SK-N-SH treated with all-trans-retinoic acid at 6 μM for 48 hours (cell line): ENCODE results near the gene BRAT1.

ENCODE experiments used
- ATAC-seq: fragments of 200-7000 bp; cut with Tn5 transposase; 3 replicates; pipeline ENCODE4 v1.9.1; 2020; ENCODE audit warnings: mild to moderate bottlenecking, moderate library complexity
- ARNTL ChIP-seq: fragments of 450-650 bp; formaldehyde crosslinking; IDR thresholded peaks from 2 replicates; pipeline ENCODE4 v1.5.0; 2020; ENCODE audit warnings: low read depth, mild to moderate bottlenecking, moderate library complexity, borderline replicate concordance
- ESRRG ChIP-seq: fragments of 250-450 bp; sonication (Bioruptor Pico); IDR thresholded peaks from 2 replicates; pipeline ENCODE4 v1.6.1; 2021; ENCODE audit warnings: mild to moderate bottlenecking
- OSR1 ChIP-seq: fragments of 250-450 bp; sonication (Bioruptor Pico); IDR thresholded peaks from 2 replicates; pipeline ENCODE4 v1.8.0; 2022; ENCODE audit warnings: moderate library complexity, mild to moderate bottlenecking, inconsistent platforms
- PPARA ChIP-seq: fragments of 250-450 bp; sonication (Bioruptor Pico); IDR thresholded peaks from 2 replicates; pipeline ENCODE4 v1.5.0; 2020; ENCODE audit warnings: mild to moderate bottlenecking, borderline replicate concordance
- SNAI2 ChIP-seq: fragments of 250-450 bp; sonication (Bioruptor Pico); IDR thresholded peaks from 2 replicates; pipeline ENCODE4 v1.5.0; 2020; ENCODE audit warnings: mild to moderate bottlenecking, moderate library complexity
- TCF4 ChIP-seq: fragments of 250-450 bp; sonication (Bioruptor Pico); IDR thresholded peaks from 2 replicates; pipeline ENCODE4 v1.8.0; 2021; ENCODE audit warnings: mild to moderate bottlenecking, moderate library complexity, borderline replicate concordance
- ZC3H10 ChIP-seq: fragments of 250-450 bp; sonication (Bioruptor Pico); IDR thresholded peaks from 2 replicates; pipeline ENCODE4 v1.5.1; 2021; ENCODE audit warnings: mild to moderate bottlenecking, moderate library complexity
- ZNF565 ChIP-seq: fragments of 450-650 bp; formaldehyde crosslinking; conservative IDR thresholded peaks from 2 replicates; pipeline ENCODE4 v1.5.0; 2020; ENCODE audit warnings: low read depth, mild to moderate bottlenecking, moderate library complexity
- ZNF70 ChIP-seq: fragments of 450-650 bp; formaldehyde crosslinking; IDR thresholded peaks from 2 replicates; pipeline ENCODE4 v1.5.0; 2020; ENCODE audit warnings: mild to moderate bottlenecking, moderate library complexity
- ZNF8 ChIP-seq: fragments of 450-650 bp; formaldehyde crosslinking; IDR thresholded peaks from 2 replicates; pipeline ENCODE4 v1.5.0; 2020; ENCODE audit warnings: mild to moderate bottlenecking, moderate library complexity
- TF ChIP-seq, protein P1 (sequence below): fragments of 250-450 bp; sonication (Bioruptor Pico); IDR thresholded peaks from 2 replicates; pipeline ENCODE4 v1.5.1; 2020; ENCODE audit warnings: low read depth, mild to moderate bottlenecking, moderate library complexity
- TF ChIP-seq, protein P2 (sequence below): fragments of 250-450 bp; sonication (Bioruptor Pico); IDR thresholded peaks from 2 replicates; pipeline ENCODE4 v1.8.0; 2021; ENCODE audit warnings: low read depth, mild to moderate bottlenecking, moderate library complexity, borderline replicate concordance
- TF ChIP-seq, protein P3 (sequence below): fragments of 250-450 bp; sonication (Bioruptor Pico); IDR thresholded peaks from 2 replicates; pipeline ENCODE4 v1.8.0; 2020; ENCODE audit warnings: mild to moderate bottlenecking, moderate library complexity, borderline replicate concordance

The BRAT1 gene

GRCh38 chr7:2541291-2542010, 13.9 kb downstream of the BRAT1 start:
- no peak for TF ChIP-seq ZNF70
- no peak for TF ChIP-seq OSR1 (CRISPR knock-in tag)
- TF ChIP-seq, protein P1, sequence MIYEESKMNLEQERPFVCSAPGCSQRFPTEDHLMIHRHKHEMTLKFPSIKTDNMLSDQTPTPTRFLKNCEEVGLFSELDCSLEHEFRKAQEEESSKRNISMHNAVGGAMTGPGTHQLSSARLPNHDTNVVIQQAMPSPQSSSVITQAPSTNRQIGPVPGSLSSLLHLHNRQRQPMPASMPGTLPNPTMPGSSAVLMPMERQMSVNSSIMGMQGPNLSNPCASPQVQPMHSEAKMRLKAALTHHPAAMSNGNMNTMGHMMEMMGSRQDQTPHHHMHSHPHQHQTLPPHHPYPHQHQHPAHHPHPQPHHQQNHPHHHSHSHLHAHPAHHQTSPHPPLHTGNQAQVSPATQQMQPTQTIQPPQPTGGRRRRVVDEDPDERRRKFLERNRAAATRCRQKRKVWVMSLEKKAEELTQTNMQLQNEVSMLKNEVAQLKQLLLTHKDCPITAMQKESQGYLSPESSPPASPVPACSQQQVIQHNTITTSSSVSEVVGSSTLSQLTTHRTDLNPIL (CRISPR knock-in tag): no peak
- no peak for TF ChIP-seq ARNTL
- TF ChIP-seq ZC3H10 (CRISPR knock-in tag): no peak
- TF ChIP-seq, protein P2, sequence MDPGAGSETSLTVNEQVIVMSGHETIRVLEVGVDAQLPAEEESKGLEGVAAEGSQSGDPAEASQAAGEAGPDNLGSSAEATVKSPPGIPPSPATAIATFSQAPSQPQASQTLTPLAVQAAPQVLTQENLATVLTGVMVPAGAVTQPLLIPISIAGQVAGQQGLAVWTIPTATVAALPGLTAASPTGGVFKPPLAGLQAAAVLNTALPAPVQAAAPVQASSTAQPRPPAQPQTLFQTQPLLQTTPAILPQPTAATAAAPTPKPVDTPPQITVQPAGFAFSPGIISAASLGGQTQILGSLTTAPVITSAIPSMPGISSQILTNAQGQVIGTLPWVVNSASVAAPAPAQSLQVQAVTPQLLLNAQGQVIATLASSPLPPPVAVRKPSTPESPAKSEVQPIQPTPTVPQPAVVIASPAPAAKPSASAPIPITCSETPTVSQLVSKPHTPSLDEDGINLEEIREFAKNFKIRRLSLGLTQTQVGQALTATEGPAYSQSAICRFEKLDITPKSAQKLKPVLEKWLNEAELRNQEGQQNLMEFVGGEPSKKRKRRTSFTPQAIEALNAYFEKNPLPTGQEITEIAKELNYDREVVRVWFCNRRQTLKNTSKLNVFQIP: no peak
- ATAC-seq: no peak

DNA sequence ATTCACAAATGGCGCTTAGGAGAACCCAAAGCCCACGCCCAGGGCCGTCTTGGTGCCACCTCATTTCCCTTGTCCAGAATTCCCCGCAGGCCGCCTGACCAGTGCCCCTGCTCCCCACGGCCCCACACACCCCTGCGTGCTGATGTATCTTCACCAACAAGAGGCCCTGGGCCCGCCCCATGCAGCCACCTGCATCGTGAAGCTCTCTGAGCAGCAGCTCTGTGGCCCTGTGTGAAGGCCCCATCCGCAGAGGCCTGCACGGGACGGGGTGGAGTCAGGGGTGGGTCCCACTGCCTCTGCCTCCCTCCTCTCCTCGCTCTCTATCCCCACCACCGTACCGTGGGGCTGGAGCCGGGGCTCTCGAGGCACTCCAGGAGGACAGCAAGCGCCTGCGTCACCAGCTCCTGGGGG, 14.7 kb downstream of the BRAT1 start:
- no peak for ATAC-seq
- TF ChIP-seq, protein P3, sequence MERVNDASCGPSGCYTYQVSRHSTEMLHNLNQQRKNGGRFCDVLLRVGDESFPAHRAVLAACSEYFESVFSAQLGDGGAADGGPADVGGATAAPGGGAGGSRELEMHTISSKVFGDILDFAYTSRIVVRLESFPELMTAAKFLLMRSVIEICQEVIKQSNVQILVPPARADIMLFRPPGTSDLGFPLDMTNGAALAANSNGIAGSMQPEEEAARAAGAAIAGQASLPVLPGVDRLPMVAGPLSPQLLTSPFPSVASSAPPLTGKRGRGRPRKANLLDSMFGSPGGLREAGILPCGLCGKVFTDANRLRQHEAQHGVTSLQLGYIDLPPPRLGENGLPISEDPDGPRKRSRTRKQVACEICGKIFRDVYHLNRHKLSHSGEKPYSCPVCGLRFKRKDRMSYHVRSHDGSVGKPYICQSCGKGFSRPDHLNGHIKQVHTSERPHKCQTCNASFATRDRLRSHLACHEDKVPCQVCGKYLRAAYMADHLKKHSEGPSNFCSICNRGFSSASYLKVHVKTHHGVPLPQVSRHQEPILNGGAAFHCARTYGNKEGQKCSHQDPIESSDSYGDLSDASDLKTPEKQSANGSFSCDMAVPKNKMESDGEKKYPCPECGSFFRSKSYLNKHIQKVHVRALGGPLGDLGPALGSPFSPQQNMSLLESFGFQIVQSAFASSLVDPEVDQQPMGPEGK (CRISPR knock-in tag): no peak
- TF ChIP-seq ZNF565 (CRISPR knock-in tag) (no peak), ZC3H10 (CRISPR knock-in tag) (no peak), ZNF70 (no peak), ZNF8 (CRISPR knock-in tag) (no peak), ARNTL (no peak), SNAI2 (CRISPR knock-in tag) (no peak)
- TF ChIP-seq, protein P1 (CRISPR knock-in tag): no peak

- no peak for TF ChIP-seq SNAI2 (CRISPR knock-in tag)
- ATAC-seq: no peak
Observed at GRCh38 chr7:2540133-2540532, 15.2 kb downstream of the BRAT1 start.

DNA sequence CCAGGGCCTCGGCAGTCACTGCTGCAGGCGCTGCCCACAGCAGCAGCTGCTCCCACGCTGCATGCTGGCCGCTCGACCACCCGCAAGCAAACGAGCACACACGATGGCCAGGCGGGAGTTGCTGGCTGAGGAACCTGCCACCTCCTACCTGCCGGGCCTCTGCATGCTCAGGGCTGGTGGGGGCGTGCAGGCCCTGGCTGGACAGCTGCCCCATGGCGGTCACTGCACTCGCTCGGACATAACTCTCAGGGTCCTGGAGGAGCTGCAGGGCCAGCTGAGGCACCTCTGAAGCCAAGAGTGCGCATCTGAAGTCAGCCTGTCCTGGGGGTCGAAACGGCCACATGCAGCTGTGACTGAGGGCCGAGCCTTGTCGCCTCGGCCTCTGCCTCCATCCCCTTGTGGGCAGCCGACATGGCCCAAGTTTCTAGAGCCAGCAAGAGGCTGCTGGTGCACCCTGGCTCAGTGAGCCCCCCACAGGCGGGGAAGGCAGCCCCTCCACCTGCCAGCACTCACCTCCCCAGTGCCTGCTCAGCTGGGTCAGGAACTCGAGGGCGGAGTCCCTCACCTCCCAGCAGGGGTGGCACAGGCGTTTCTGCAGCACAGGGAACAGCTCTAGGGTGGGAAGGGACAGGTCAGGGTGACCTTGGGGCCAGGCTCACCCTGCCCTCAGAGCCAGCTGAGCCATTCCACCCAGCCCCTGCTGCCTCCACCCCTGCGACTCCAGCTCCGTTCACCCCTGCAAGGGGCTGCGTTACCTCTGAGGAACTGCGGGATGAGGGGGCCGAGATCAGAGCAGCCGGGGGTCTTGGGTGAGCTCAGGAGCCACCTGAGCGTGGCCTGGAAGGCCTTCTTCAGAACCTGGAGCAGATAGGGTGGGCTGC, 16.1 kb downstream of the BRAT1 start:
- TF ChIP-seq TCF4 (no peak), OSR1 (CRISPR knock-in tag) (no peak), ZNF8 (CRISPR knock-in tag) (no peak), SNAI2 (CRISPR knock-in tag) (no peak), PPARA (no peak), ESRRG (CRISPR knock-in tag) (no peak)
- TF ChIP-seq, protein P2: no peak
- TF ChIP-seq, protein P1 (CRISPR knock-in tag): no peak
- no peak for ATAC-seq
